Hematopoietic multipotent progenitor cell treated with erythropoietin and hydrocortisone succinate and interleukin-3 and kit ligand, for 8 days (in vitro differentiated cells): ENCODE data around the gene CCDC9.

Source experiments
- DNase-seq: peaks from one replicate; pipeline ENCODE4 v3.0.0-alpha.2; 2015

Gene CCDC9

GRCh38 chr19:47302249-47302648 is 45.9 kb downstream of the CCDC9 start:
- DNase-seq, result no peak

- DNase-seq, result peak; percentile 85
These were observed 47.6 kb downstream of the CCDC9 start for GRCh38 chr19:47303966-47304365.

- peak; percentile 60 for DNase-seq
These were observed 49.0 kb downstream of the CCDC9 start for GRCh38 chr19:47305309-47305751.

- no peak for DNase-seq
These were observed 50.0 kb downstream of the CCDC9 start for GRCh38 chr19:47306303-47306702.

- DNase-seq, result no peak
These were observed 52.7 kb downstream of the CCDC9 start for GRCh38 chr19:47309038-47309437.

GRCh38 chr19:47309608-47310007 is 53.3 kb downstream of the CCDC9 start, which contains the start of gene C5AR1:
Gene C5AR1, plus strand, starts transcription at chr19:47309861. Its CDS starts 35 bp downstream, at chr19:47309896.
- no peak for DNase-seq

- DNase-seq, result no peak
These were observed 54.0 kb downstream of the CCDC9 start for GRCh38 chr19:47310323-47310722.

GRCh38 chr19:47310819-47311218 is 54.5 kb downstream of the CCDC9 start:
- no peak for DNase-seq

GRCh38 chr19:47312366-47313006 is 56.2 kb downstream of the CCDC9 start:
- DNase-seq, result no peak

- DNase-seq, result no peak
These were observed 57.5 kb downstream of the CCDC9 start for GRCh38 chr19:47313754-47314295.

- DNase-seq, result peak; percentile 78
These were observed 58.9 kb downstream of the CCDC9 start for GRCh38 chr19:47315125-47315821.

GRCh38 chr19:47316513-47316912 is 60.2 kb downstream of the CCDC9 start:
- no peak for DNase-seq

- DNase-seq, result no peak
These were observed 63.9 kb downstream of the CCDC9 start for GRCh38 chr19:47319923-47320871.
